ENCODE data around the gene NOSTRIN. TPM values are rescaled to one million over a fixed set of nuclear protein-coding genes. Genes with fewer than 3 reads are reported as not detected.

The NOSTRIN gene
- total RNA-seq, 1 experiment from 2014 or later: 3.1 TPM

DNA sequence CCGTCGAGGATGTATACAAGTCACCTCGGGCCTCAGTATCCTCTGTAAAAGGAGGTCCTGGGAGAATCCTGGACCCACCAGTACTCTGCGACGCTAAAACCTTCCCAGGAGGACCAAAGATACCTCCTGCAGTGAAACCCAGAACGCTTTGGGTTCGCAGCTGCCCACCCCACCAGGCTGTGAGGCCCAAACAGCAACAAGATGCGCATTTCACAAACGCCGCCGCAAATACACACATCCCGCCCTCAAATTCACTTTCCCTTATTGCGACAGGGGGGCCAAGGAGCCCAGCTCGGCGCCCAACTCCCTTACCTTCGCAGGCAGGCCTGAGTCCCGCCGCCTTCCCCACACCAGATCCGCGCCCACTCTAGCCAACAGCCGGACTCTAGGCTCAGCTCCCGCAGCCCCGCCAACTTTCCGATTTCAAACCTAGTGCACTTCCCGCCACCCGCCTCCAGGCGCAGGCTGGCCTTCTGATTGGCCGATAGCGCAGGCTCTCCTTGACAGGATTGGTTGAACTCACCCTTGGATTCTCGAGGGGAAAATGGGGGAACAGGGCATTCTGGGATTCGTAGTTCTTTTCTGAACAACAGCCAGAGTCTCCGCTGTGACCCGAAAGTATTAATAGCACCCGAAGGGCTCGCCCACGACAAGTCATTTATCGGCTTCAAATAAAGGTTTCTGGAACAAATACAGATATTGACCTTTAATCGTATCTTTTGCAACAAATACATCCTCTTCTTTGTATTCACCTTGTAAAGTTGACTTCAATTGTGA, 87.8 kb downstream of the NOSTRIN start, which contains the start of gene SPC25:
Gene SPC25 (minus strand): TSS at position 425 of the 777 bp plus-strand sequence. CDS start 911 bp downstream, outside the sequence.
- Histone ChIP-seq H3K27ac (ENCODE audit: low read depth, low read length) (peak within 1 kb of the TSS; percentile 46), H3K27me3 (ENCODE audit: insufficient read depth, low read length) (no peaks in the 10 kb centered on the region), H3K9me3 (ENCODE audit: control insufficient read depth in 1 of 2, insufficient read depth in 1 of 2, low read depth in 1 of 2, low read length in 2 of 2) (no peaks in the 10 kb centered on the region), H3K36me3 (ENCODE audit: control insufficient read depth in 1 of 2, insufficient read depth in 2 of 2, low read length in 2 of 2) (peaks cover 6 to 8% of the 10 kb centered on the region in 2 experiments), H3K79me2 (ENCODE audit: insufficient read depth, low read length) (peaks cover 25% of the 10 kb centered on the region), H3K9ac (ENCODE audit: low read length) (peak within 1 kb of the TSS; percentile 85), H3K9me2 (ENCODE audit: insufficient read depth) (no peaks in the 10 kb centered on the region), H3K4me2 (ENCODE audit: low read length) (peak within 1 kb of the TSS; percentile 84), H2AFZ (ENCODE audit: low read depth, low read length, poor library complexity, severe bottlenecking) (peak within 1 kb of the TSS; percentile 100), H3K4me1 (ENCODE audit: control insufficient read depth in 1 of 2, insufficient read depth in 2 of 2, low read length in 2 of 2) (peaks cover 7 to 11% of the 10 kb centered on the region in 2 experiments; a peak in 3 of 4 replicates), H3K4me3 (replicated peaks in 1 of 2; ENCODE audit: low read depth in 1 of 2, low read length in 2 of 2) (peak within 1 kb of the TSS; percentile 84 to 95), H4K20me1 (ENCODE audit: insufficient read depth) (no peaks in the 10 kb centered on the region)
- BruUV-seq (replicated peaks): no TSS peak
- ChIA-PET CTCF (no interaction called here), RAD21 (ENCODE audit: low non-redundant PET in 1 of 2, low total read pairs in 2 of 2, uncharacterized antibody in 2 of 2, unreplicated experiment in 2 of 2) (no interaction called here), POLR2A (no interaction called here)
- peak; percentile 99 for ATAC-seq
- intact Hi-C loops (cut with micrococcal nuclease): no loop called here
- DNase-seq (ENCODE audit: low read depth, low spot score): peak; percentile 84
- TF ChIP-seq POLR2A (IDR thresholded peaks at IDR 0.05; ENCODE audit: borderline replicate concordance, extremely low read depth, insufficient read depth, insufficient read length): peak; percentile 64
- TF ChIP-seq ELF1 (IDR thresholded peaks at IDR 0.05; ENCODE audit: borderline replicate concordance, low read depth): no peak; the same call in 1 of the 2 replicates
- TF ChIP-seq JUND (IDR thresholded peaks at IDR 0.05): no peak
- peak; percentile 96 for TF ChIP-seq ZBTB33 (IDR thresholded peaks at IDR 0.05; ENCODE audit: extremely low read depth, insufficient replicate concordance, low read length)
- peak; percentile 57; the same call in 1 of the 2 replicates for TF ChIP-seq ZFX (IDR thresholded peaks at IDR 0.05)
- peak; percentile 99 for TF ChIP-seq SP1 (IDR thresholded peaks at IDR 0.05; ENCODE audit: low read depth)
- TF ChIP-seq EZH2phosphoT487 (IDR thresholded peaks at IDR 0.05; ENCODE audit: borderline replicate concordance): no peak
- TF ChIP-seq MAX (IDR thresholded peaks at IDR 0.05): peak; percentile 41; the same call in 1 of the 2 replicates
- TF ChIP-seq ZNF274 (IDR thresholded peaks at IDR 0.05; ENCODE audit: low read depth, low read length): no peak
- TF ChIP-seq EGR1 (IDR thresholded peaks at IDR 0.05; ENCODE audit: low read depth): peak; percentile 57; the same call in 1 of the 2 replicates
- TF ChIP-seq YY1 (IDR thresholded peaks at IDR 0.05; ENCODE audit: extremely low read depth, insufficient replicate concordance, low read depth, low read length): peak; percentile 93
- peak; percentile 79 for TF ChIP-seq SIN3A (IDR thresholded peaks at IDR 0.05; ENCODE audit: low read depth)
- no peak for TF ChIP-seq FOSL1 (IDR thresholded peaks at IDR 0.05; ENCODE audit: low read depth)
- TF ChIP-seq REST (IDR thresholded peaks at IDR 0.05; ENCODE audit: low read depth): no peak
- no peak for TF ChIP-seq RAD21 (IDR thresholded peaks at IDR 0.05; ENCODE audit: low read depth)
- TF ChIP-seq SRF (IDR thresholded peaks at IDR 0.05; ENCODE audit: low read depth): no peak
- TF ChIP-seq POLR2AphosphoS5 (IDR thresholded peaks at IDR 0.05; ENCODE audit: low read depth, low read length): peak; percentile 64
- TF ChIP-seq CEBPB (IDR thresholded peaks at IDR 0.05; ENCODE audit: low read depth): no peak
- TF ChIP-seq CBX3 (IDR thresholded peaks at IDR 0.05; ENCODE audit: low read depth): no peak
- TF ChIP-seq, protein P1, sequence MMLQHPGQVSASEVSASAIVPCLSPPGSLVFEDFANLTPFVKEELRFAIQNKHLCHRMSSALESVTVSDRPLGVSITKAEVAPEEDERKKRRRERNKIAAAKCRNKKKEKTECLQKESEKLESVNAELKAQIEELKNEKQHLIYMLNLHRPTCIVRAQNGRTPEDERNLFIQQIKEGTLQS (IDR thresholded peaks at IDR 0.05): no peak
- TF ChIP-seq EZH2 (IDR thresholded peaks at IDR 0.05): no peak
- TF ChIP-seq TCF7L2 (IDR thresholded peaks at IDR 0.05; ENCODE audit: borderline replicate concordance, extremely low read depth, insufficient read depth, insufficient read length): no peak

All from HCT116 (cell line).